HG03342 (cell line): ENCODE results near the gene INPP4B.
"Not testable (repeated sequence)": the region's sequence is repeated elsewhere in the genome, so short reads cannot be mapped to it uniquely, and the experiment has no call there.

ENCODE experiments used
- ATAC-seq: cut with Tn5 transposase; IDR thresholded peaks from one replicate; pipeline ENCODE4 v1.9.1; 2021; ENCODE audit warnings: mild to moderate bottlenecking, moderate library complexity; ENCODE audit not compliant: unreplicated experiment

INPP4B gene

DNA sequence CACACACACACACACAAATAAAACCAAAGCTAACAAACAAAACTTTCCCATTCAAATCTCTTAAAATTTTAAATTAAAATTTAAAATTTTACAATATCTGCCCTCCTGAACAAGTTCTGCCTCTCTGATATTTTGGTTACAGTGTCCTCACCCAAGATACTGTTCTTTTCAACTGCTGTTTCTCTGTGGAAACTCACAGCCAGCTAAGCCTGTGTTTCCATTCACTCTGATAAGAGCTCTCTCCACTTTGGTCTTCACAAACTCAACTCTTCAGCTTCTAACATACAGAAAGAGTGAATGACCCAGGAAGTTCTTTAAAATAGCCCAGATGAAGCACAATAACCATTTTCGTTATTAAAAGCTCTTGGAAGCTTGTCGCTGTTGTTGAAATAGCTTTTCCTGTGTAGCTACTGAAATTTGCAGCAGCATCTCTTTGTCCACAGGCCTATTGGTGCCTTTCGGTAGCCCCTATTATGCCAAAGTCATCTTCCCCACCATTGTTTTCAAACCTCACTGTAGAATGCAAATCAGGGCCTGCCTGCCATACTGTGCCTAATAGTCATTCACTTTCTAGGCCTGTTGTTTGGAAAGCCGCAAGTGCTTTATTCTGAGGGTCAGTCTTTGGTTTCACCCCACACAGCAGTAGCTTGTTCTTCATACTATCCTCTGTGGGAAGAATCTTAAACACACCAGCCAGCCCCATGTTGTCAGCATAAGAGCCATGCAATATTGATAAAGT is 19.4 kb downstream of the INPP4B start:
- no peak for ATAC-seq

- ATAC-seq, result no peak
Observed at GRCh38 chr4:142824368-142824767, 21.7 kb downstream of the INPP4B start.

DNA sequence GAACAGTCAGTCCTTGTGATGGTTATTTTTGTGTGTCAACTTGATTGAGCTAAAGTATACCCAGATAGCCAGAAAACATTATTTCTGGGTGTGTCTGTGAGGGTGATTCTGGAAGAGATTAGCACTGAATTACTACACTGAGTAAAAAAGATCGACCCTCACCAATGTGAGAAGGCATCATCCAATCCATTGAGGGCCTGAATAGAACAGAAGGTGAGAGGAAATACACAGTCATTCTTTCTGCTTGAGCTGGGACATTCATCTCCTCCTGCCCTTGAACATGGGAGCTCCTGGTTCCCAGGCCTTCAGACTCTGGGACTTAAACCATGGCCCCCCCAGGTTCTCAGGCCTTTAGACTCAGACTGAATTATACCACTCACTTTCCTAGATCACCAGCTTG is 22.3 kb downstream of the INPP4B start:
- no peak for ATAC-seq

- ATAC-seq, result no peak
Observed at GRCh38 chr4:142818476-142818875, 27.6 kb downstream of the INPP4B start.

DNA sequence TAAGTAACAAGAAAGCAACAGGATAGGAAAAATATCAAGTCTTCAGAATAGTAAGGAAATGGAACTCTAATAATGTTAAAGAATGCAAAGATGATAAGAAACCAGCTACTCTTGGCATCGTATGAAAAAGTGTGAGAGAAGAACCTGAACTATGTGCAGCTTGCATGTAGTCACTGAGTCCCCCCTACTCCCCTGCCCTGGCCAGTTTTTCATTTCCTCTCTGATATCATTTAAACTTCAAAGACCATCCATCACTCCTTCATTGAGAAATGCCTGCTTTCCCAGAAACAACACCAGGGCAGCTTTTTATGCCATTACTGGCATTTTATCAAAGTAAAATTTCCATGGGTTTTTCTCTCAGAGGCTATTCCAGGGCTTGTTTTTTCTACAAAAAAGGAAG is 28.1 kb downstream of the INPP4B start:
- no peak for ATAC-seq

DNA sequence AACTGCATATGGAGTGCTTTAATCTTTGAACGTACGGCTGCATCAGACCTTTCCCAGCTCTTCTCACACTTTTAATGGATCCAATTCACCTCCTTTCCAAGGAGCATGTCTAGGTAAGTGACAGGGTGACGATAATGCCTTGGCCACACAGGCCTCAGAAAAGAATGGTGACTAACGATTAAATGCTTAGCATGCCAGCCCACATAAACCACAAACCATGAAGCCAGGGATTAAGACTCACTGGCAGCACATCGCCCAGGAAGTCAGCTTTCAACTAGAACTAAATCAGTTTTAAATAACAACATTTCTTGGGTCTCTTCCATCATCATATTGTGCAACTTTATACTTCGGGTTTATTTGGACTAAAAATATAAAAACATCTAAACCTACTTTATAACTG is 28.7 kb downstream of the INPP4B start:
- ATAC-seq, result no peak

GRCh38 chr4:142815834-142816233 is 30.3 kb downstream of the INPP4B start:
- ATAC-seq, result peak; percentile 58

DNA sequence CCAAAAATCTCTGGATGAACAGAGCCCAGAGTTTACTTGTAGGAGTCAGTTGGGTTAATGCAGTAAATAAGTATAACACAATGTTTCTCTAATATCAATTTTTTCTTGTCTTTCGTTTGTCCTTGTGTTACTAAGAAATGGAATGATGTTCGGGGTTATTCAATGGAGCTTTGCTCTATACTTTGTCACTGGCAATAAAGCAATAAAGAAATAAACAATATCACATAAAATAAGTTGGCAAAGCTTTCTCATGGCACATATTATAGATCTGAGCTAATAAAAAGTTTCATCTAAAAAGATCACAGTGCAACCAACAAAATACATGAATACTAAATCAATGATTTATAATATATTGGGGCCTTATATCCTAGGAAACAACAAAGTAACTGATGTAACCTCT is 32.7 kb downstream of the INPP4B start:
- no peak for ATAC-seq

GRCh38 chr4:142812091-142812490 is 34.0 kb downstream of the INPP4B start:
- ATAC-seq, result no peak

- ATAC-seq, result no peak
Observed at GRCh38 chr4:142811034-142811433, 35.1 kb downstream of the INPP4B start.

GRCh38 chr4:142809559-142809958 is 36.5 kb downstream of the INPP4B start:
- no peak for ATAC-seq

- not testable (repeated sequence) for ATAC-seq
Observed at GRCh38 chr4:142803879-142804278, 42.2 kb downstream of the INPP4B start.

GRCh38 chr4:142801966-142802365 is 44.1 kb downstream of the INPP4B start:
- ATAC-seq, result no peak

GRCh38 chr4:142781114-142781513 is 65.0 kb downstream of the INPP4B start:
- no peak for ATAC-seq

- ATAC-seq, result no peak
Observed at GRCh38 chr4:142778900-142779299, 67.2 kb downstream of the INPP4B start.

DNA sequence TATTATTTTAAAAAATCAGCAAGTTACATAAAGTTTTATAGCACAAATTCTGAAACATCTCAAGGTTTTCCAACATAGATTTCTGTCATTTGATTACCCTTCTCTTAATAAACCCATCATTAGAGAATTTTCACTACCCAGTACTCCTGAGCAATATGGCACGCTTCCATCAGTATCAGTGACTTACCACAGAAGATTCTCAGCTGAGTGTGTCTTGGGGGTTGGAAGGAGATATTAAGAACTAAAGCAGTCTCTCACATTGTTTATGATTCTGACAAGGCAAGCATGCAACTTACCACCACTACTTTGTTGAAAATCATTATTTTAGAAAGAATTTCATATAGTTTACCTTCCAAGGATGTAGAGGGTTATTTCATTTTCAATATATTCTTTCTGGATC is 67.7 kb downstream of the INPP4B start:
- ATAC-seq, result no peak

DNA sequence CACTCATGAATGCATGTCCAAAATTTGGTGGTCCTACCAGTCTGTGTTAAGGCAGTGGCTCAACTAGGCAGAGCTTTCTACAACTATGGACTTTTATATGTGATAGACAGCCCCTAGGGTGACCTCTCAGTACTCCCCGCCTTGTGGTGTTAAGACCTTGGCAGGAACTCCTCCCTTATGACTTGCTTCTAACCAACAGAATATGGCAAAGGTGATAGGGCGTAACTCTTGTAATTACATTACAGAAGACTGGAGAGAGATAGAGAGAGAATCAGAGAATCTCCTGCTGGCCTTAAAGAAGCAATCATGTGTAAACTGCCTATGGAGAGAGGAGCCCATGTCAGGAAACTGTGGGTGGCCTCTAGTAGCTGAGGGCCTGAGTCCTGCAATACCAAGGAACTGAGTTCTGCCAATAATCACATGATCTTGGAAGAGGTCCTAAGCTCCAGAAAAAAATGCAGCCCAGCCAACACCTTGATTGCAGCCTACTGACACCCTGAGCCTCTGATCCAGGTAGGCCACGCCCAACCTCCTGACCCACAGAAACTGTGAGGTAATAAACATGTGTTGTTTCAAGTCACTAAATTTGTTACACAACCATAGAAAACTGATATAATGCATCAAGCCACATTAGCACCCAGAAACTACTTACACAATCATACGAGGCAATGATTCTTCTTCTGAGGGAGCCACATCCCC is 68.9 kb downstream of the INPP4B start:
- ATAC-seq, result no peak

DNA sequence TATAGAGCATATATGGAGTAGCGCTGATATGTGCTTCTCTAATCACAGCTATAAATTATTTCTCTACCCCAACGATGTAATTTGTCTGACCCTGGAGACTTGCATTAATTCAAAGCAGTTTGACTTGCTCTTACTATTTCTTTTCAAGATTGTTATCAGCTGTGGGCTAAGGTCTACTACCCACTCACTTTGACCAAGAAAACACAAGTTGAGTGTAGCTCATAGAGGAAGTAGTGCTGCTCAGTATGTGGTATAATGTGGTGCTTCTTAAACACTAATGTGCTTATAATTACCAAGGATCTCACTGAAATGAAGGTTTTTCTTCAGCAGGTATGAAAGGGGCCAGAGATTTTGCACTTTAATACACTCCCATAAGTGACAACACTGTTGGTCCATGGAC is 70.1 kb downstream of the INPP4B start:
- no peak for ATAC-seq

- no peak for ATAC-seq
Observed at GRCh38 chr4:142773505-142773904, 72.6 kb downstream of the INPP4B start.

DNA sequence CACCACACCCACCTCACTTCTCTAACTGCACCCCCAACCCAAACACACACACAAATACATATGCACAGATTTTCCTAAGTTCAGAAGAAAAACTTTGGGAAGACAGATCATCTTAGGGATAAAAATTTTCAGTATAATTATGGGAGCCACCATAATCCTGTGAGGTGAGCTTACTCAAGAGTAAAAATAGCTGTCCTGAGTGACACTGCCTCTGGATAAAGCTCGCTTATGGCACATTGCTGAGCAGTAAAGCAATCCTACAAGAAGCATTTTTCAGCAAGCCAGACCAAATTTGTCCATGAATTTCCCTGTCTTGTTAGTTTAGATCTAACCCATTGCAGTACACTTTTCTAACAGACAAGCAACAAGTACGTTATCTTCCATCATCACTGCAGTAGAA is 83.8 kb downstream of the INPP4B start:
- ATAC-seq, result no peak

DNA sequence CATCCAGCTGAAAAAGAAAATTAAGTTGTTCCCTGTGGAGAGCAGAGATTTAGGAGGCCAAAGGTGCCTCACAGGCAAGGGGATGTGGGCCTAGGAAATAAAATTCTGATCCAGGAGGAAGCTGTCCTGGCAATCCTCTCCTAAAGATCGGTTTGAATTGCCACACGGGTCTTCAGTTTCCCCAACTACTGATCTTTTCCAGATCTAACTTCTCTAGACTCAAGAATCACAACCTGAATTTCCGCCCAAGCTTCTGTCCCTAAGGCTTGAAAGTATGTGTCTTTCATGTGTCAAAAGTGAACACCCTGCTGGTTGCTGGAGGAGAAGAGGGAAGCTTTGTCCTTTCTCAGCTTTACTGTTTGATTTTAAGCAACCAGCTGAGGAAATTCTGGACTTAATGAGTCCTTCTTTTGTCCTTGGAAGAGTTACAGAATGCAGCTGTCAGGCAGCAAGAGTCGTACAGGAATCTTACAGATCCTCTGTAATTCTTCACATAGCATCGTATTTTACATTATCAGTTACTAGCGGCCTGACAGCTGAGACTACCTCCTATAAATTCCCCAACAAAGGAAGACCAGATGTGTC is 93.8 kb downstream of the INPP4B start:
- no peak for ATAC-seq

- no peak for ATAC-seq
Observed at GRCh38 chr4:142743121-142743825, 102.8 kb downstream of the INPP4B start.
